GM13976 (cell line): ENCODE data around the gene HEG1.
"Not testable (repeated sequence)": the region's sequence is repeated elsewhere in the genome, so short reads cannot be mapped to it uniquely, and the experiment has no call there.

Source experiments
- DNase-seq: peaks from one replicate; pipeline ENCODE4 v3.0.0; 2012; ENCODE audit warnings: low spot score
- CTCF ChIP-seq: IDR thresholded peaks from 2 replicates; pipeline ENCODE4 v1.5.1; 2012; ENCODE audit warnings: borderline replicate concordance, mild to moderate bottlenecking; ENCODE audit not compliant: insufficient read depth; ENCODE audit errors: extremely low read depth, missing control alignments, control extremely low read depth
- in situ Hi-C: fragments of 300-500 bp; cut with MboI; formaldehyde crosslinking; loops from one replicate; pipeline ENCODE4 v1.12.0; 2022; ENCODE audit warnings: low sequenced_read_pairs, mixed read lengths, inconsistent platforms; ENCODE audit not compliant: unreplicated experiment

Gene HEG1

GRCh38 chr3:124962403-124962940 lies 93.3 kb downstream of the HEG1 start:
- DNase-seq, result no peak
- in situ Hi-C loops, result no loop called here
- no peak for TF ChIP-seq CTCF

DNA sequence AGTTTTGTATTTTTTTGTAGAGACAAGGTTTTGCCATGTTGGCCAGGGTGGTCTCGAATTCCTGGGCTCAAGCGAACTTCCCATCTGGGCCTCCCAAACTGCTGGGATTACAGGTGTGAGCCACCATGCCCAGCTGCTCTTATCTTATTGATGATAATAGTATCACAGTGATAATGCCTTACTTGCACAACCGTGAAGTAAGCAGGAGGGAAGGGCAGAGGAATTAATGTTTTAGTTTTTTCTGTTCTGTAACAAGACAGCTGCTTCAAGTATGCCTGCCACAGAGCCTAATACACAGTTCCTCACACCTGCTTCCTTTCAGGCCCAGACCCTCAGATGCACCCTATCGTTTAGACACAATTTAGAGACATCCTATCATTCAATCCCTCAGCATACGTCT lies 95.1 kb downstream of the HEG1 start:
- DNase-seq, result no peak
- no peak for TF ChIP-seq CTCF
- in situ Hi-C loops, result no loop called here

DNA sequence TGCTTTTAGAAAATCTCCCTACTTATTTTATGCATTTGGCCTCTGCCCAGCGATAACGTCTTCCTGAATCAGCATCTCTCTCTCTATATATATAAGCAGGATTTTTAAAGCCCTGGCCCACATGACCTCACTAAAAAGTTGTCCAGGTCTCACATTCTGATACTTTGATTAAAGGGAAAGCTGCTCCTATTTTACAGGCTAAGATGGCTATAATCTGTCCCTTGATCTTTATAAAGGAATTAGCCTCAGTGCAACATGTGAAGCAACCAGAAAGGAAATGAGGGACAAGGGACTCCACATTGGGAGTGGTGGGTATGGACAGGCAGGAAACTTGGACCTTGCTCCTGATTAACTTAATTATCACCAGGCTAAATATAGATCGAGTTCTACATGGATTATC lies 95.7 kb downstream of the HEG1 start:
- TF ChIP-seq CTCF, result no peak
- no peak for DNase-seq
- in situ Hi-C loops, result no loop called here

DNA sequence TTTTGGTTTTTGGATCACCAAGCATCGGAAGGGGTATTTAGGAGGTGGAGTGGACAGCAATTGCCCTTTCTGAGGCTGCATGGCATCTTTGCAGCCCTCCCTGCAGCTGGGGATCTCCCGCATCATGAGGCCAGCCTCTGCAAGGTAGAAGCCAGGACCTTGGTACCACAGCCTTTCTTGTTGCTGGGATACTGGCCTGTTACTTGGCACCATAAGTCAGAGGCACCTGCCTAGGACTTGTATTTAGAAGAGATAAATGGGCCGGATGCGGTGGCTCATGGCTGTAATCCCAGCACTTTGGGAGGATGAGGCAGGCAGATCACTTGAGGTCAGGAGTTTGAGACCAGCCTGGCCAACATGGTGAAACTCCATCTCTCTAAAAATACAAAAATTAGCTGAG lies 97.8 kb downstream of the HEG1 start:
- DNase-seq, in situ Hi-C loops: not testable (repeated sequence)

GRCh38 chr3:124952282-124952855 lies 103.4 kb downstream of the HEG1 start:
- in situ Hi-C loops, result no loop called here
- no peak for TF ChIP-seq CTCF
- no peak for DNase-seq

GRCh38 chr3:124951511-124952281 lies 104.1 kb downstream of the HEG1 start:
- DNase-seq, result no peak
- in situ Hi-C loops, result no loop called here
- no peak for TF ChIP-seq CTCF

GRCh38 chr3:124950026-124950425 lies 105.8 kb downstream of the HEG1 start:
- DNase-seq, result no peak
- in situ Hi-C loops, result no loop called here
- TF ChIP-seq CTCF, result no peak
